Brain pericyte (primary cell): ENCODE data around the gene ADAMTS2.
"Not testable (repeated sequence)": the region's sequence is repeated elsewhere in the genome, so short reads cannot be mapped to it uniquely, and the experiment has no call there.

Experiments
- DNase-seq: peaks from one replicate; pipeline ENCODE4 v3.0.0-alpha.2; 2012; ENCODE audit warnings: low read depth, low spot score

Gene ADAMTS2

GRCh38 chr5:179296150-179296821 lies 49.0 kb downstream of the ADAMTS2 start:
- no peak for DNase-seq

GRCh38 chr5:179295778-179296149 lies 49.5 kb downstream of the ADAMTS2 start:
- no peak for DNase-seq

- no peak for DNase-seq
Observed at GRCh38 chr5:179294891-179295777, 50.1 kb downstream of the ADAMTS2 start.

GRCh38 chr5:179294131-179294780 lies 51.0 kb downstream of the ADAMTS2 start:
- no peak for DNase-seq

- no peak for DNase-seq
Observed at GRCh38 chr5:179292681-179293635, 52.3 kb downstream of the ADAMTS2 start.

GRCh38 chr5:179292202-179292601 lies 53.1 kb downstream of the ADAMTS2 start:
- DNase-seq: no peak

GRCh38 chr5:179290681-179291540 lies 54.4 kb downstream of the ADAMTS2 start:
- DNase-seq: no peak

- DNase-seq: no peak
Observed at GRCh38 chr5:179289756-179290385, 55.4 kb downstream of the ADAMTS2 start.

- DNase-seq: no peak
Observed at GRCh38 chr5:179288809-179289185, 56.5 kb downstream of the ADAMTS2 start.

GRCh38 chr5:179288101-179288808 lies 57.0 kb downstream of the ADAMTS2 start:
- DNase-seq: no peak

GRCh38 chr5:179287631-179288030 lies 57.6 kb downstream of the ADAMTS2 start:
- no peak for DNase-seq

- DNase-seq: no peak
Observed at GRCh38 chr5:179287071-179287470, 58.2 kb downstream of the ADAMTS2 start.

GRCh38 chr5:179285776-179286162 lies 59.5 kb downstream of the ADAMTS2 start:
- not testable (repeated sequence) for DNase-seq

GRCh38 chr5:179284751-179285631 lies 60.3 kb downstream of the ADAMTS2 start:
- DNase-seq: no peak

- not testable (repeated sequence) for DNase-seq
Observed at GRCh38 chr5:179283908-179284307, 61.4 kb downstream of the ADAMTS2 start.

GRCh38 chr5:179281694-179282093 lies 63.6 kb downstream of the ADAMTS2 start:
- DNase-seq: no peak

- no peak for DNase-seq
Observed at GRCh38 chr5:179280095-179280490, 65.2 kb downstream of the ADAMTS2 start.
